Measurements from ENCODE around the gene PLAC9.

The PLAC9 gene

DNA sequence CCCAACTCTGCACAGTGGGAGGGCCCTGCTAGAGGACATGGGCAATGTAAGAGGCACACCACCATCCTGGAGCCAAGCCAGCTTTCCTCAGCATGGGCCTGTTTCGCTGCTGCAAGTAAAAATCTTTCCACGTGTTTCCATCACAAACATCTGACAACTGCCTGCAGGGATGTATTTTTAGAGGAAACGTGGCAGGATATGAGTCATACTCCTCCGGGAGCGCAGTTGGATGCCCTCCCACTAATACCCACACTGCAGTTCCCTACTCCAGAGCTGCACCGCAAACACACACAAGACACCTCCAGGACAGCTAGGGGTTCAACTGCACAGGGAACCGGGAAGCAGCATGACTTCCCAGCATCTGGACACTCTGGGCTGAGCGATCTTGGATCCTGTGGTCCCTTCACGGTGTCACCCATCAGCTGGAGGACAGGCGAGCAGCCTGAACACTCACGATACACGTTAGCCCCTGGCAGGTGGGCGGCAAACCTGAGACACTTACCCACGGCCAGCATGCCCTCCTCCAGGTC is 26.1 kb downstream of the PLAC9 start:
- CTCF ChIA-PET, result interaction anchor here (1.1 to 1.4 kb wide), 3 partner anchors 14 to 64 kb away, joined by 4 to 10 read pairs (median 5); no protein-coding TSS in a partner anchor

DNA sequence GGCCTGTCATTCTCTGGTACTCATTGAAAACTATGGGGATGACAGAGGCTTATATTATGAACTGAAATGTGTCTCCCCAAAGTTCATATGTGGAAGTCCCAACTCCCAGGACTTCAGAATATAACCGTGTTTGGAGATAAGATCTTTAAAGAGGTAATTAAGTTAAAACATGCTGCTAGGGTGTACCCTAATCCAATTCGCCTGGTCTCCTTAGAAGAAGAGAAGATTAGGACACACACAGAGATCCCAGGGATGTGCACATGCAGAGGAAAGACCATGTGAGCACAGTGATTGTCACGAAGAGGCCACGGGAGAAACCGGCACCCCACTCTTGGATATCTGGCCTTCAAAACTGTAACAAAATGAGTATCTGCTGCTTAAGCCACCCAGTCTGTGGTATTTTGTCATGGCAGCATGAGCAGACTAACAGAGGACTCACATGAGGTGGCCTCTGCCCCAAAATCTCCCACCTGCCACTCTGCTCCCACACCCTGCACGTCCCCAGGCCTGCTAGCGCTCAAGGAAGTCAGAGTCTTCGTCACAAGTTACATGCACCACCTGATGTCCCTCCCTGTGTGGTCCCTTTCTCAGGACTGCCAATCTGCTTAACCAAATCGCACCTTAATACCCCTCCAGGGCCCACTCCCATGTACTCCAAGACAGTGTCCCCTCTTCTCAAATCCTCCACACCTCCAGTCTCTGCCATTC is 26.8 kb downstream of the PLAC9 start:
- ChIA-PET CTCF (interaction anchor here (1.1 to 1.4 kb wide), 5 partner anchors 15 to 63 kb away, joined by 3 to 10 read pairs (median 5); no protein-coding TSS in a partner anchor), POLR2A (interaction anchor here (0.8 to 1.2 kb wide), 2 partner anchors 44 to 46 kb away, joined by 3 to 7 read pairs; partner anchors contain the start of gene ANXA11)
- TF ChIP-seq, protein P1, sequence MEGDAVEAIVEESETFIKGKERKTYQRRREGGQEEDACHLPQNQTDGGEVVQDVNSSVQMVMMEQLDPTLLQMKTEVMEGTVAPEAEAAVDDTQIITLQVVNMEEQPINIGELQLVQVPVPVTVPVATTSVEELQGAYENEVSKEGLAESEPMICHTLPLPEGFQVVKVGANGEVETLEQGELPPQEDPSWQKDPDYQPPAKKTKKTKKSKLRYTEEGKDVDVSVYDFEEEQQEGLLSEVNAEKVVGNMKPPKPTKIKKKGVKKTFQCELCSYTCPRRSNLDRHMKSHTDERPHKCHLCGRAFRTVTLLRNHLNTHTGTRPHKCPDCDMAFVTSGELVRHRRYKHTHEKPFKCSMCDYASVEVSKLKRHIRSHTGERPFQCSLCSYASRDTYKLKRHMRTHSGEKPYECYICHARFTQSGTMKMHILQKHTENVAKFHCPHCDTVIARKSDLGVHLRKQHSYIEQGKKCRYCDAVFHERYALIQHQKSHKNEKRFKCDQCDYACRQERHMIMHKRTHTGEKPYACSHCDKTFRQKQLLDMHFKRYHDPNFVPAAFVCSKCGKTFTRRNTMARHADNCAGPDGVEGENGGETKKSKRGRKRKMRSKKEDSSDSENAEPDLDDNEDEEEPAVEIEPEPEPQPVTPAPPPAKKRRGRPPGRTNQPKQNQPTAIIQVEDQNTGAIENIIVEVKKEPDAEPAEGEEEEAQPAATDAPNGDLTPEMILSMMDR (IDR thresholded peaks at IDR 0.05; ENCODE audit: insufficient read depth, low read length, missing control alignments), result no peak
- no peak overlapping the region for H3K4me3 ChIP-seq (ENCODE audit: low read depth, low read length)
- DNase-seq (ENCODE audit: low read depth, low spot score), result no peak

More for the DNA sequence above, 26.1 kb downstream of the PLAC9 start:
- DNase-seq (ENCODE audit: low read depth, low spot score), result peak; percentile 94
- POLR2A ChIA-PET, result interaction anchor here (0.6 to 1.2 kb wide), 3 partner anchors 45 to 619 kb away, joined by 3 to 7 read pairs (median 5); partner anchors contain the start of gene ANXA11
- TF ChIP-seq, protein P1 (IDR thresholded peaks at IDR 0.05; ENCODE audit: insufficient read depth, low read length, missing control alignments), result no peak
- no peak overlapping the region for H3K4me3 ChIP-seq (ENCODE audit: low read depth, low read length)

DNA sequence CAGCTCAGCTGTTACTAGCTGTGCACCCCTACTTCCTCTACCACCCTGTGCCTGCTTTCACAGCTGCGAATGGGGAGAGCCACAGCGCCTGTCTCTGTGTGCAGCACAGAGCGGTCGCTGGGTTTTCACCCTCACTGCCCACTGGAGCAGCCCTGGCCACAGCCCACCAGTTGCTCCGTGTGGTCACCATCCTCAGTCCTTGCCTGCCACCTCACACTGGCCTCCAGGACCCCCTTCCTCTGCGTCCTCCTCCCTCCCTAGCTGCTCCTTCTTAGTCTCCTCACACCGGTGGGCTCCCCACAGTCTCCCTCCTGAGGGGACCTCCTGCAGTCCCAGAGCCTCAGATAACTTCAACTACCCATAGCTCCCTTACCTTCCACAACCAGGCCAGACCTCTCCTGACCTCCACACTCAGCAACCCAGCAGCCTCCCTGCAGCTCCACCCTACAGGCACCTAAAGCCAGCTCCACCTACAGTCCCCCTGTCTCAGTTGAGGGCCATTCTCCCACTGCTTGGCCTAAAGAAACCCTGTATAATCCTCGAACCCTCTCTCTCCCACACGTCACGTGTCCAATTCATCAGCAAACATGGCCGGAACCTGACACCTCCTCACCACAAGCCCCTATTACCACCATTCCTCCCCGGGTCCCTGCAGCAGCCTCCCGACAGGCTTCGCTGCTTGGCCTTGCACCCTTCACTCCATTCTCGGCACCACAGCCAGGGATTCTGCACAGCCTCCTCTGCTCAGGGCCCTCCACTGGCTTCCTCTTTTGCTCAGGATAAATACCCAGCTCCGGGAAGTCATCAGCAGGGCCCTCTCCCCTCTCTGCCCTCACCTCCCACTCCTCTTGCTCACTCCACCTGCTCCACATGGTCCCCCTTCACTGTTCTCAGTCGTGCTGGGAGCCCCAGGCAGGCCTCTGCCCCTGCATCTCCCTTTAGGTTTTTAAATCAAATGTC is 28.1 kb downstream of the PLAC9 start:
- POLR2A ChIA-PET, result no interaction called here
- TF ChIP-seq, protein P1 (IDR thresholded peaks at IDR 0.05; ENCODE audit: insufficient read depth, low read length, missing control alignments), result no peak
- DNase-seq (ENCODE audit: low read depth, low spot score), result no peak
- CTCF ChIA-PET, result interaction anchor here (0.8 to 1.5 kb wide), 7 partner anchors 10 to 113 kb away, joined by 3 to 6 read pairs (median 3); no protein-coding TSS in a partner anchor
- H3K4me3 ChIP-seq (ENCODE audit: low read depth, low read length), result no peak overlapping the region

DNA sequence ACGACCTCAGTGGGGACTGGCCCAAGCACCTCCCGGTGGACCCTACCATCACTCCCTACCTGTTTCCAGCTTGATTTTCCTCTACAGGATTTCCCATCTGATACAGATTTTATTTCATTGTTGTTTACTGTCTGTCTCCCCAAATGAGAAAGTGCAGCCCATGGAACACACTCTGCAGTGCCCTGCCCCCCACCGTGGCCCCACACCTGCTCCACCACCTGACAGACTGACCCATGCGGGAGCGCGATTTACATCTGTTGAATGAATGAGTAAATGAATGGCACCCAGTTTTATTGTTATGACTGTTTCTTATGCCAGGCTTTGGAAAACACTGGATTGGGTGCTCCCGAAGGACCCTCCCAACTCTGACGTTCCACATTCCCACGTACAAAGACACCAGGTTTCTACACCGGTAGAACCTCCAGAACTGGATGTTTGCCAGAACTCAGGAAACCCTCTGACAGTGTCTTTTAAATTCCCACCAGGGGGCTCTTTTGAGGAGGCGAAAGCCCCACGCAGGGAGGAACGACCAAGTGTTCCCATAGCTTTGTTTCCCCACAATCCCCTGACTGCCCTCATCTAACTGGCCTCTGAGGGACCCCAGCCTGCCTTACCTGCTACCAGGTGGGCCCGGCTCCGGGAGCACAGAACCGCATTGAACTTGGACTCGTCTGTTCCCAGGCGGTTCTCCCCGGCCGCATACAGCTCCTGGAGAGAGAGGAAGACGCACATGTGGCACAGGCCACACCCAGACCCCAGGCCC is 29.0 kb downstream of the PLAC9 start:
- DNase-seq (ENCODE audit: low read depth, low spot score), result no peak
- TF ChIP-seq, protein P1 (IDR thresholded peaks at IDR 0.05; ENCODE audit: insufficient read depth, low read length, missing control alignments), result no peak
- no peak overlapping the region for H3K4me3 ChIP-seq (ENCODE audit: low read depth, low read length)
- POLR2A ChIA-PET, result no interaction called here
- CTCF ChIA-PET, result interaction anchor here (0.8 to 2.4 kb wide), 9 partner anchors 10 to 114 kb away, joined by 3 to 10 read pairs (median 3); no protein-coding TSS in a partner anchor

DNA sequence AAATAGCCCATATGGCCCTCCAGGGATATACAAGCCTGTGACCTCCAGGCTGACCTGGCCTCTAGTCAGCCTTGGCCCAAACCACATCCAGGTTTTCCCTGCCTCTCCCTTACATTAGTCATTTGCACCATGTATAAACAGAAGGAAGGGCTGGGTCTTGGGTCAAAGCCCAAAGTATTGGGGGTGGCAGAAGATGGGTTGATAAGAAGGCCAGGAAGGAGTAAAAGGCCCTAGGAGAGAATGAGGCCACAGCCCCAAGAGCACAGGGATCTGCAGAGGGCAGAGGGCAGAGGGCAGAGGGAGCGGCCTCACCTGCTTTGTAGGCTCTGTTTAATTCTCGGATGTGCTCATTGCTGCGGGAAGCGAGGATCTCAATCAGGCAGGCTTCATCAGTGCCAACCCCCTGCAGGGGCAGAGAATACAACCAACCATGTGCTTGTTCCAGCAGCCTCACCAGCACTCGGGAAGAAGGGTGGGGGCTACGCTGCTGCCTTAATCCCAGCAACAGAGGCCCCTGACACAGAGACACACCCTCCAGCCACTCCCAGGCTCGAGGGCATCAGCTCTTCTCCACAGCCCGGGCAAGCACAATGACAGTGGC is 31.3 kb downstream of the PLAC9 start:
- no peak overlapping the region for H3K4me3 ChIP-seq (ENCODE audit: low read depth, low read length)
- CTCF ChIA-PET, result interaction anchor here (1.6 to 2.5 kb wide), 2 partner anchors 13 to 15 kb away, joined by 7 to 8 read pairs; no protein-coding TSS in a partner anchor
- TF ChIP-seq, protein P1 (IDR thresholded peaks at IDR 0.05; ENCODE audit: insufficient read depth, low read length, missing control alignments), result no peak
- no peak for DNase-seq (ENCODE audit: low read depth, low spot score)
- POLR2A ChIA-PET, result no interaction called here
